ENCODE data around the gene PARVB. TPM values are rescaled to one million over a fixed set of nuclear protein-coding genes. Genes with fewer than 3 reads are reported as not detected.

The PARVB gene
- 49.3 TPM for total RNA-seq
- long read RNA-seq, full-length matches to known transcripts: 9 of 21 reads
- long read RNA-seq, partial matches to known transcripts: 0 of 21 reads
- long read RNA-seq, other reads (novel, unspliced or antisense): 12 of 21 reads

DNA sequence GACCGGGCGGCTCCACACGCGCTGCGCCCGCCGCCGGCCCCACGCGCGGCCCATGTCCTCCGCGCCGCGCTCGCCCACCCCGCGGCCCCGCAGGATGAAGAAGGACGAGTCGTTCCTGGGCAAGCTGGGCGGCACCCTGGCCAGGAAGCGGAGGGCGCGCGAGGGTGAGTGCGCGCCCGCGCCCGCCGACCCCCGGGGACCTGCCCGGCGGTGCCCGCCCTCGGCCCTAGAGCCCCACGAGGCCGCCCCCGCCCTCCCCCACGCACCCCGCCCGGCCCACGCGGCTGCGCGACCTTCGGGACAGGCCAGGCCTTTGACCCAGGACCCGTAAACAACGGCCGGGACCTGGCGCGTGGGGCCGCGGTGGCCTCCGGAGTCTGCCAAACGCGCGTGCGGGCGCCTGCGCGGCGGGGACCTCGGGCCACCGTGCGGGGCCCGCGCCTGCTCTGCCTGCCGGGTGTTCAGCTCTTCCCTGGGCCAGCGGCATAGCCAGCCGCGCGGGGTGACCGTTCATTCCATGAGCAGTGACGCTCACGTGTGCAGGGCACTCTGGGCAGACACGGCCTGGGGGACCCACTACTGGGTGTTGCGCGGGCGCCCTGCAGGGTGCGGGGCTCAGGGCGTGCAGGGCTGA is at the start of gene PARVB:
PARVB (plus strand) TSS at position 15 of the 634 bp plus-strand sequence; CDS start at position 53, 38 bp downstream.
- no peaks in the 10 kb centered on the region for H3K36me3 ChIP-seq
- H3K27me3 ChIP-seq: no peaks in the 10 kb centered on the region
- H3K4me3 ChIP-seq: peak within 1 kb of the TSS; percentile 66
- intact Hi-C loops (cut with DNase I): no loop called here
- ATAC-seq (peak; percentile 25), DNase-seq (peak; percentile 70)
- H3K4me1 ChIP-seq: peaks cover 19% of the 10 kb centered on the region
- peak within 1 kb of the TSS; percentile 88 for H3K27ac ChIP-seq
- no peaks in the 10 kb centered on the region for H3K9me3 ChIP-seq
- no peak for TF ChIP-seq CTCF (IDR thresholded peaks at IDR 0.05)

DNA sequence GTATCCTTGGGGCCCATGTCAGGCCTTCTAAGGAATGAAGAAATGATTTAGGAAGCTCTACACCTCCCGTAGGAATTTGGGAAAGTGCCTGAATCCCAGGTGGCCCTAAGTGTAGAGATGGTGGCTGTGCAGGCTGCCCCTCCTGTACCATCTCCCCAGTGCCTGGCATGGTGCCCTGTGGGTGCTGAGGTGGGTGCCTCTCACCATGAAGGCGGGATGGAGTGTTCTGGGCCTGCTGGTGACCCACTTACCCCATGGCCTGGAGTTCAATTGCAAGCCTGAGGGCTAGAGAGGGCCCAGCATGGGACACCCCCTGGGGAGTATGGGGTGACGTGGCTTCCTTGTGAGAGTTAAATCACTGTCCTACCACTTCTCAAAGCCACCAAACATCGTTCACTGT is 49.1 kb upstream of the PARVB start:
- no peak for ATAC-seq
- Histone ChIP-seq H3K27ac (no peak overlapping the region), H3K27me3 (no peaks in the 10 kb centered on the region), H3K4me3 (no peak overlapping the region), H3K36me3 (peaks cover 97% of the 10 kb centered on the region), H3K4me1 (no peaks in the 10 kb centered on the region), H3K9me3 (no peaks in the 10 kb centered on the region)
- TF ChIP-seq CTCF (IDR thresholded peaks at IDR 0.05): no peak
- DNase-seq: no peak
- intact Hi-C loops (cut with DNase I): no loop called here

- ATAC-seq: no peak
- no peak for DNase-seq
- H3K9me3 ChIP-seq: no peaks in the 10 kb centered on the region
- no peak overlapping the region for H3K27ac ChIP-seq
- H3K4me3 ChIP-seq: no peak overlapping the region
- H3K4me1 ChIP-seq: no peaks in the 10 kb centered on the region
- no peaks in the 10 kb centered on the region for H3K27me3 ChIP-seq
- H3K36me3 ChIP-seq: peaks cover 97% of the 10 kb centered on the region
- no peak for TF ChIP-seq CTCF (IDR thresholded peaks at IDR 0.05)
- intact Hi-C loops (cut with DNase I): no loop called here
These were observed 47.0 kb upstream of the PARVB start for GRCh38 chr22:43976861-43977795.

DNA sequence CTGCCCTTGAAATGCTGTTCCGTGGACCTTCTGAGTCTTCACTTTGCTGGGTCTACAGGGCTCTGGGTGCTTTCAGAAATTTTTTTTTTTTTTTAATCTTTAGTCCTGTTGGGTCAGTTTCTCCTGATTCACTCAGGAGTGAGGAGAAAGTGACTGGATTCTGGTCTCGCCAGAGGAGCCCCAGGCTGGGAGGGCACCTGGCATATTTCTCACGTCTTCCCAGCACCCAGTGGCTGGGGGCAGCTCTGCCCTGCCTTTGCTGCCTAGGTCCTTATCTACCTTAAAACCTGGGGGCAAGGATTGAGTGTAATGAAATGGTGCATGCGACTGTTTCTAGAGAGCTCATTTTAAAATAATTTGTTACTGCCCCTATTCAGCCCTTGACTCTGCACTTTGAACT is 45.5 kb upstream of the PARVB start:
- Histone ChIP-seq H3K4me3 (no peak overlapping the region), H3K4me1 (no peaks in the 10 kb centered on the region), H3K9me3 (no peaks in the 10 kb centered on the region), H3K27ac (no peak overlapping the region), H3K27me3 (no peaks in the 10 kb centered on the region), H3K36me3 (peaks cover 96% of the 10 kb centered on the region)
- ATAC-seq (no peak), DNase-seq (no peak)
- TF ChIP-seq CTCF (IDR thresholded peaks at IDR 0.05): no peak
- intact Hi-C loops (cut with DNase I): no loop called here

- no peak for DNase-seq
- TF ChIP-seq CTCF (IDR thresholded peaks at IDR 0.05): no peak
- no peaks in the 10 kb centered on the region for H3K27me3 ChIP-seq
- no peaks in the 10 kb centered on the region for H3K4me1 ChIP-seq
- H3K36me3 ChIP-seq: peaks cover 96% of the 10 kb centered on the region
- ATAC-seq: no peak
- no peaks in the 10 kb centered on the region for H3K9me3 ChIP-seq
- intact Hi-C loops (cut with DNase I): no loop called here
- H3K27ac ChIP-seq: no peak overlapping the region
- H3K4me3 ChIP-seq: no peak overlapping the region
These were observed 43.5 kb upstream of the PARVB start for GRCh38 chr22:43980579-43980978.

All from upper lobe of right lung (tissue), 1 donor.